Mammary epithelial cell (primary cell): ENCODE results near the gene TAP2.

Source experiments
- EZH2 ChIP-seq: IDR thresholded peaks from 2 replicates; pipeline ENCODE4 v1.6.1; 2012; ENCODE audit warnings: low read length, inconsistent platforms, borderline replicate concordance
- TF ChIP-seq, protein P1 (sequence below), 2 donors: IDR thresholded peaks in 1 of 2; conservative IDR thresholded peaks in 1 of 2; 2 replicates each; pipeline ENCODE4 v1.5.1; 2011 to 2012; ENCODE audit warnings: inconsistent platforms in 2 of 2, low read length in 2 of 2, mild to moderate bottlenecking in 2 of 2, control low read depth in 1 of 2, low read depth in 1 of 2; ENCODE audit not compliant: insufficient read depth in 1 of 2; ENCODE audit errors: extremely low read depth in 1 of 2

DNA sequence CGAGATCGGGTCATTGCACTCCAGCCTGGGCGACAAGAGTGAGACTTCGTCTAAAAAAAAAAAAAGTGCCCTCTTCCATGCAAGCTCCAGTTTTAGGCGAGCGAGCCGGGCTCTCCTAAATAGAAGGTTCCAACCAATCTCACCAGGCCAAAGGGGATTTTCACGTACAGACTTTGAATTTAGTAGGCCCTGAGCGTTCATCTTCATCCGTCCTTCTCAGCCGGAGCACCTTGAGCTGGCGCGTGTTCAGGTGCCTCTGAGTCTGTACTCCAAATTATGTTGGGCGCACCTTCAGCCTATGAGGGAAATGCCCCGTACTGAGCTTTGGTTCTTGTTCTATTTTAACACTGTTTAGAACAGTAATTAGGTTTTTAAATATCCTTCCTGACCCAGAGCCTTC lies 817 bp upstream of the TAP2 start:
- TF ChIP-seq, protein P1, sequence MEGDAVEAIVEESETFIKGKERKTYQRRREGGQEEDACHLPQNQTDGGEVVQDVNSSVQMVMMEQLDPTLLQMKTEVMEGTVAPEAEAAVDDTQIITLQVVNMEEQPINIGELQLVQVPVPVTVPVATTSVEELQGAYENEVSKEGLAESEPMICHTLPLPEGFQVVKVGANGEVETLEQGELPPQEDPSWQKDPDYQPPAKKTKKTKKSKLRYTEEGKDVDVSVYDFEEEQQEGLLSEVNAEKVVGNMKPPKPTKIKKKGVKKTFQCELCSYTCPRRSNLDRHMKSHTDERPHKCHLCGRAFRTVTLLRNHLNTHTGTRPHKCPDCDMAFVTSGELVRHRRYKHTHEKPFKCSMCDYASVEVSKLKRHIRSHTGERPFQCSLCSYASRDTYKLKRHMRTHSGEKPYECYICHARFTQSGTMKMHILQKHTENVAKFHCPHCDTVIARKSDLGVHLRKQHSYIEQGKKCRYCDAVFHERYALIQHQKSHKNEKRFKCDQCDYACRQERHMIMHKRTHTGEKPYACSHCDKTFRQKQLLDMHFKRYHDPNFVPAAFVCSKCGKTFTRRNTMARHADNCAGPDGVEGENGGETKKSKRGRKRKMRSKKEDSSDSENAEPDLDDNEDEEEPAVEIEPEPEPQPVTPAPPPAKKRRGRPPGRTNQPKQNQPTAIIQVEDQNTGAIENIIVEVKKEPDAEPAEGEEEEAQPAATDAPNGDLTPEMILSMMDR (conservative IDR thresholded peaks at IDR 0.05 in 1 of 2, IDR thresholded peaks at IDR 0.05 in 1 of 2; ENCODE audit: extremely low read depth in 1 of 2, insufficient read depth in 1 of 2, low read depth in 1 of 2, low read length in 2 of 2): no peak
- TF ChIP-seq EZH2: no peak
